OCI-LY7 (cell line): Measurements from ENCODE around the gene FUT8. TPM values are rescaled to one million over a fixed set of nuclear protein-coding genes. Genes with fewer than 3 reads are reported as not detected.

Source experiments
- BruUV-seq: library from RNA; stranded (reverse); fragments of 400-500 nt; replicated peaks from 2 replicates; lab custom pipeline; 2021; lab: Mats Ljungman, UMichigan
- CTCF ChIA-PET: fragments of 300-600 bp; sonication (Branson Sonifier 250); formaldehyde crosslinking; loops from one replicate; lab custom pipeline; 2022; ENCODE audit warnings: antibody characterized with exemption; ENCODE audit not compliant: unreplicated experiment; lab: Charles Lee
- POLR2A ChIA-PET: fragments of 300-600 bp; sonication (Branson Sonifier 250); formaldehyde crosslinking; loops from one replicate; lab custom pipeline; 2022; ENCODE audit warnings: antibody characterized with exemption; lab: Charles Lee
- DNase-seq: peaks from one replicate; pipeline ENCODE4 v3.0.0-alpha.2; 2015; ENCODE audit warnings: low spot score
- H2AFZ ChIP-seq: fragments of 200-600 bp; sonication (generic), shearing (Covaris generic); 2 replicates; pipeline ENCODE4 v1.6.1; 2014; ENCODE audit warnings: mild to moderate bottlenecking, antibody characterized with exemption, low read length, moderate library complexity
- H3K27ac ChIP-seq: fragments of 200-600 bp; sonication (generic); 2 replicates; pipeline ENCODE4 v1.5.1; 2014; ENCODE audit warnings: mixed run types, low read depth, mild to moderate bottlenecking, moderate library complexity, low read length, inconsistent platforms; ENCODE audit not compliant: poor library complexity, severe bottlenecking
- H3K36me3 ChIP-seq: fragments of 200-600 bp; sonication (generic); 2 replicates; pipeline ENCODE4 v1.6.1; 2014; ENCODE audit warnings: mild to moderate bottlenecking, antibody characterized with exemption, low read length, moderate library complexity, mixed read lengths; ENCODE audit not compliant: insufficient read depth
- H3K4me1 ChIP-seq: fragments of 200-600 bp; sonication (generic); 2 replicates; pipeline ENCODE4 v1.5.1; 2014; ENCODE audit warnings: mild to moderate bottlenecking, low read length; ENCODE audit not compliant: insufficient read depth, poor library complexity, severe bottlenecking
- H3K4me2 ChIP-seq: fragments of 200-600 bp; sonication (generic); 2 replicates; pipeline ENCODE4 v1.6.1; 2014; ENCODE audit warnings: mild to moderate bottlenecking, low read length
- H3K4me3 ChIP-seq: fragments of 200-600 bp; sonication (generic); 2 replicates; pipeline ENCODE4 v1.5.1; 2014; ENCODE audit warnings: mild to moderate bottlenecking, low read depth, low read length; ENCODE audit not compliant: poor library complexity, severe bottlenecking
- H3K79me2 ChIP-seq: fragments of 200-600 bp; sonication (generic); 2 replicates; pipeline ENCODE4 v1.6.1; 2016; ENCODE audit warnings: low read depth, mild to moderate bottlenecking, low read length, moderate library complexity, mixed read lengths; ENCODE audit not compliant: insufficient read depth
- H3K9me2 ChIP-seq: fragments of 200-600 bp; sonication (generic); 2 replicates; pipeline ENCODE4 v1.6.1; 2016; ENCODE audit warnings: mild to moderate bottlenecking, low read length, mixed read lengths; ENCODE audit not compliant: insufficient read depth
- H3K9me3 ChIP-seq: fragments of 200-600 bp; sonication (generic); 2 replicates; pipeline ENCODE4 v1.6.1; 2014; ENCODE audit warnings: mild to moderate bottlenecking, mixed run types, low read length, mixed read lengths
- H4K20me1 ChIP-seq: fragments of 200-600 bp; sonication (generic); 2 replicates; pipeline ENCODE4 v1.6.1; 2014; ENCODE audit warnings: mild to moderate bottlenecking, antibody characterized with exemption, low read length, moderate library complexity, mixed read lengths; ENCODE audit not compliant: insufficient read depth
- EZH2phosphoT487 ChIP-seq: fragments of 200-600 bp; sonication (generic); IDR thresholded peaks from 2 replicates; pipeline ENCODE4 v1.6.1; 2018; ENCODE audit warnings: low read depth, borderline replicate concordance, mild to moderate bottlenecking, mixed run types, antibody characterized with exemption, low read length, moderate library complexity, mixed read lengths
- intact Hi-C: fragments of 100-400 bp; cut with micrococcal nuclease; formaldehyde crosslinking; loops from one replicate; pipeline ENCODE4 v1.10.0; 2022; ENCODE audit not compliant: unreplicated experiment
- total RNA-seq, 2 experiments: library from RNA; depleted of rRNA in 1 of 2; stranded (reverse); fragments of >200 nt in 1 of 2; shearing (Covaris generic) in 1 of 2; gene quantifications; 2 replicates each; pipeline ENCODE4 v1.2.3, GENCODE V29; 2014 to 2022
- TF ChIP-seq, protein P1 (sequence below): fragments of 200-600 bp; sonication (generic); conservative IDR thresholded peaks from 2 replicates; pipeline ENCODE4 v1.5.1; 2014; ENCODE audit warnings: mild to moderate bottlenecking, antibody characterized with exemption, low read length, moderate library complexity, mixed read lengths

Gene FUT8
- total RNA-seq, 2 experiments from 2014 or later: 90.3 to 174 TPM

DNA sequence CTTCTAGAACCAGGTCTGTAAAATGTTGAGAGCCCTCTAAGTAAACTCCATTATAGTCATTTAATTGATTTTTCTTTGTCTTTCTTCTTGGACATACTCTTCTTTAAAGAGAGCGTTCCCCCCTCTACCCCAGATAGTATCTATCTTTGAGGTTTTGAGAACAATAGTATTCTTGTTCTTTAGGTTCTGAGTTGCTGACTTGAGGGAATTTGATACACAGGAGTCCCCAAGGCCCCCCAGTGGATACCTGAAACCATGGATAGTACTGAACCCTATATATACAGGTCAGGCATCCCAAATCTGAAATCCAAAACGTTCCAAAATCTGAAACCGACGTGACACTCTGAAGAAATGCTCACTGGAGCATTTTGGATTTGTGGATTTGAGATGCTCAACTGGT is 65.5 kb downstream of the FUT8 start:
- no TSS peak for BruUV-seq
- CTCF ChIA-PET: no interaction called here

DNA sequence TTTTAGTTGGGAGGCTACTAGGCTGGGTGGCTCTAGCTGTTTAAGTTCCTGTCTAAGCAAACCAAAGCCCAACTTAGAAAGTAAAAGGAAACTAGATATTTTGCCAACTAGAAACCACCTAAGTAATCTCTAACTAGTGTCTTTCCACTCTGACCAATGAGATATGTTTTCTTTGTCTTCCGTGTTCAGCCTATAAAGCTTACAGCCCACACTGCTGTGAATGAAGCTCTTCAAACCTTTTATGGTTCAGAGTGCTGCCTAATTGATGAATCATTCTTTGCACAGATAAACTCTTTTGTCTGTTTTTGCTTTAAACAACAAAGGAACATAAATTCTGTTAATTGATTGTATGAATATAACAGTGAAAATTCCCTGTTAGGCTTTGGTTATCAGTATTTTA is 66.1 kb downstream of the FUT8 start:
- no peak overlapping the region for H3K4me3 ChIP-seq
- intact Hi-C loops: loop anchor here (2.0 kb wide), 1 partner anchor 16 kb away; no protein-coding TSS in a partner anchor
- H3K79me2 ChIP-seq: peaks cover 100% of the 10 kb centered on the region
- CTCF ChIA-PET: no interaction called here
- H3K27ac ChIP-seq: no peak overlapping the region
- POLR2A ChIA-PET: interaction anchor here (0.5 to 1.3 kb wide), 9 partner anchors 9 to 89 kb away, joined by 3 to 5 read pairs (median 3); no protein-coding TSS in a partner anchor
- no TSS peak for BruUV-seq
- peaks cover 75% of the 10 kb centered on the region for H3K36me3 ChIP-seq
- H4K20me1 ChIP-seq: peaks cover 31% of the 10 kb centered on the region; the same call in 1 of the 2 replicates
- H3K9me2 ChIP-seq: no peaks in the 10 kb centered on the region
- peaks cover 70% of the 10 kb centered on the region for H3K4me1 ChIP-seq
- no peak overlapping the region for H3K4me2 ChIP-seq
- no peak overlapping the region for H2AFZ ChIP-seq
- no peak for DNase-seq
- TF ChIP-seq EZH2phosphoT487: no peak
- TF ChIP-seq, protein P1, sequence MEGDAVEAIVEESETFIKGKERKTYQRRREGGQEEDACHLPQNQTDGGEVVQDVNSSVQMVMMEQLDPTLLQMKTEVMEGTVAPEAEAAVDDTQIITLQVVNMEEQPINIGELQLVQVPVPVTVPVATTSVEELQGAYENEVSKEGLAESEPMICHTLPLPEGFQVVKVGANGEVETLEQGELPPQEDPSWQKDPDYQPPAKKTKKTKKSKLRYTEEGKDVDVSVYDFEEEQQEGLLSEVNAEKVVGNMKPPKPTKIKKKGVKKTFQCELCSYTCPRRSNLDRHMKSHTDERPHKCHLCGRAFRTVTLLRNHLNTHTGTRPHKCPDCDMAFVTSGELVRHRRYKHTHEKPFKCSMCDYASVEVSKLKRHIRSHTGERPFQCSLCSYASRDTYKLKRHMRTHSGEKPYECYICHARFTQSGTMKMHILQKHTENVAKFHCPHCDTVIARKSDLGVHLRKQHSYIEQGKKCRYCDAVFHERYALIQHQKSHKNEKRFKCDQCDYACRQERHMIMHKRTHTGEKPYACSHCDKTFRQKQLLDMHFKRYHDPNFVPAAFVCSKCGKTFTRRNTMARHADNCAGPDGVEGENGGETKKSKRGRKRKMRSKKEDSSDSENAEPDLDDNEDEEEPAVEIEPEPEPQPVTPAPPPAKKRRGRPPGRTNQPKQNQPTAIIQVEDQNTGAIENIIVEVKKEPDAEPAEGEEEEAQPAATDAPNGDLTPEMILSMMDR: no peak
- no peaks in the 10 kb centered on the region for H3K9me3 ChIP-seq

More for the DNA sequence above, 65.5 kb downstream of the FUT8 start:
- H3K4me1 ChIP-seq: peaks cover 67% of the 10 kb centered on the region
- H3K79me2 ChIP-seq: peaks cover 100% of the 10 kb centered on the region
- no peak for DNase-seq
- no peak overlapping the region for H3K27ac ChIP-seq
- no peaks in the 10 kb centered on the region for H3K9me3 ChIP-seq
- no peak overlapping the region for H2AFZ ChIP-seq
- H4K20me1 ChIP-seq: peaks cover 29% of the 10 kb centered on the region; the same call in 1 of the 2 replicates
- no peak overlapping the region; the same call in 1 of the 2 replicates for H3K4me2 ChIP-seq
- intact Hi-C loops: loop anchor here (2.0 kb wide), 1 partner anchor 15 kb away; no protein-coding TSS in a partner anchor
- H3K4me3 ChIP-seq: no peak overlapping the region
- peaks cover 77% of the 10 kb centered on the region for H3K36me3 ChIP-seq
- TF ChIP-seq, protein P1: no peak
- no peak for TF ChIP-seq EZH2phosphoT487
- POLR2A ChIA-PET: interaction anchor here (0.5 to 1.6 kb wide), 6 partner anchors 14 to 90 kb away, joined by 3 to 8 read pairs (median 4); no protein-coding TSS in a partner anchor
- H3K9me2 ChIP-seq: no peaks in the 10 kb centered on the region

DNA sequence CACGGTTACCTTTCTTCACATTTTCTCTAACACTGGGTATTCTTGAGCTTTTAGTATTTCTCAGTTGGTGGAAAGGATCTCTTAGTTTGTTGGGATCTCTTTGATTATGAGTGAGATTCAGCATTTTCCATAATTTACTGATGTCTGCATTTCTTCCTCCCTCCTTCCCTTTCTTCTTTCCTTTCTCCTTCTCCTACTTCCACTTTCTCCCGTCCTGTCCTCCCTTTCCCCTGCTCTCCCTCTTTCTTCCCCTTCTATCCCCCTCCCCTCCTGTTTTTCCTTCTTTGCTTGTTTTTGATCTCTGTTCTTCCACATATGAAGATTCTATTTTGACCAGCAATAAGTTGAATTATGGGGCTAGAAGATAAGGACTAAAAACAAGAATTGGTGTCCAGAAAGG is 66.9 kb downstream of the FUT8 start:
- BruUV-seq: no TSS peak
- H3K79me2 ChIP-seq: peaks cover 100% of the 10 kb centered on the region
- POLR2A ChIA-PET: interaction anchor here (0.9 to 1.3 kb wide), 5 partner anchors 9 to 16 kb away, joined by 3 to 5 read pairs (median 3); no protein-coding TSS in a partner anchor

More for the DNA sequence above, 66.9 kb downstream of the FUT8 start:
- H3K9me2 ChIP-seq: no peaks in the 10 kb centered on the region
- no peak for DNase-seq
- peaks cover 26% of the 10 kb centered on the region; the same call in 1 of the 2 replicates for H4K20me1 ChIP-seq
- intact Hi-C loops: loop anchor here (2.0 kb wide), 1 partner anchor 17 kb away; no protein-coding TSS in a partner anchor
- H3K36me3 ChIP-seq: peaks cover 78% of the 10 kb centered on the region
- no peak overlapping the region for H3K27ac ChIP-seq
- TF ChIP-seq, protein P1: no peak
- TF ChIP-seq EZH2phosphoT487: no peak
- no peak overlapping the region for H3K4me3 ChIP-seq
- no peaks in the 10 kb centered on the region for H3K9me3 ChIP-seq
- CTCF ChIA-PET: no interaction called here
- no peak overlapping the region for H3K4me2 ChIP-seq
- no peak overlapping the region for H2AFZ ChIP-seq
- H3K4me1 ChIP-seq: peaks cover 70% of the 10 kb centered on the region
